ENCODE results near the gene NF1. TPM values are rescaled to one million over a fixed set of nuclear protein-coding genes. Genes with fewer than 3 reads are reported as not detected.

Gene NF1
- total RNA-seq, 1 donor from 2014 or later, result 33.2 TPM

- TF ChIP-seq CTCF (IDR thresholded peaks at IDR 0.05; ENCODE audit: insufficient read depth, low read length, severe bottlenecking), result no peak
- Histone ChIP-seq H3K4me3 (ENCODE audit: low read depth, low read length) (no peak overlapping the region), H3K36me3 (ENCODE audit: control insufficient read depth, insufficient read depth, low read length) (no peaks in the 10 kb centered on the region), H3K27me3 (ENCODE audit: control insufficient read depth, insufficient read depth, low read length) (peaks cover 24% of the 10 kb centered on the region)
- DNase-seq (ENCODE audit: low read depth) (no peak), FAIRE-seq (no peak)
Measured at GRCh38 chr17:31389657-31390381, 295.0 kb downstream of the NF1 start.

GRCh38 chr17:31390426-31390747 lies 295.6 kb downstream of the NF1 start:
- peaks cover 27% of the 10 kb centered on the region for H3K27me3 ChIP-seq (ENCODE audit: control insufficient read depth, insufficient read depth, low read length)
- no peak for TF ChIP-seq CTCF (IDR thresholded peaks at IDR 0.05; ENCODE audit: insufficient read depth, low read length, severe bottlenecking)
- no peaks in the 10 kb centered on the region for H3K36me3 ChIP-seq (ENCODE audit: control insufficient read depth, insufficient read depth, low read length)
- no peak overlapping the region for H3K4me3 ChIP-seq (ENCODE audit: low read depth, low read length)
- no peak for DNase-seq (ENCODE audit: low read depth)
- FAIRE-seq, result no peak

GRCh38 chr17:31390748-31391495 lies 296.1 kb downstream of the NF1 start:
- FAIRE-seq, result no peak
- H3K27me3 ChIP-seq (ENCODE audit: control insufficient read depth, insufficient read depth, low read length), result peaks cover 28% of the 10 kb centered on the region
- no peak for TF ChIP-seq CTCF (IDR thresholded peaks at IDR 0.05; ENCODE audit: insufficient read depth, low read length, severe bottlenecking)
- no peak overlapping the region for H3K4me3 ChIP-seq (ENCODE audit: low read depth, low read length)
- DNase-seq (ENCODE audit: low read depth), result no peak
- H3K36me3 ChIP-seq (ENCODE audit: control insufficient read depth, insufficient read depth, low read length), result no peaks in the 10 kb centered on the region

- Histone ChIP-seq H3K4me3 (ENCODE audit: low read depth, low read length) (no peak within 1 kb of the TSS), H3K27me3 (ENCODE audit: control insufficient read depth, insufficient read depth, low read length) (peaks cover 28% of the 10 kb centered on the region), H3K36me3 (ENCODE audit: control insufficient read depth, insufficient read depth, low read length) (no peaks in the 10 kb centered on the region)
- no peak for DNase-seq (ENCODE audit: low read depth)
- FAIRE-seq, result no peak
- no peak for TF ChIP-seq CTCF (IDR thresholded peaks at IDR 0.05; ENCODE audit: insufficient read depth, low read length, severe bottlenecking)
Measured at GRCh38 chr17:31391496-31391949, 296.7 kb downstream of the NF1 start, which contains the start of gene RAB11FIP4. Gene RAB11FIP4, plus strand, starts transcription at chr17:31391675. Its CDS starts 178 bp downstream, at chr17:31391853.

- DNase-seq (ENCODE audit: low read depth) (no peak), FAIRE-seq (no peak)
- Histone ChIP-seq H3K36me3 (ENCODE audit: control insufficient read depth, insufficient read depth, low read length) (no peaks in the 10 kb centered on the region), H3K4me3 (ENCODE audit: low read depth, low read length) (no peak overlapping the region), H3K27me3 (ENCODE audit: control insufficient read depth, insufficient read depth, low read length) (peaks cover 28% of the 10 kb centered on the region)
- TF ChIP-seq CTCF (IDR thresholded peaks at IDR 0.05; ENCODE audit: insufficient read depth, low read length, severe bottlenecking), result no peak
Measured at GRCh38 chr17:31392002-31392855, 297.5 kb downstream of the NF1 start.

All from bronchial epithelial cell (primary cell).